Left renal pelvis (tissue), 4 donors: ENCODE results near the gene RBM47. TPM values are rescaled to one million over a fixed set of nuclear protein-coding genes. Genes with fewer than 3 reads are reported as not detected.
"Not testable (repeated sequence)": the region's sequence is repeated elsewhere in the genome, so short reads cannot be mapped to it uniquely, and the experiment has no call there.

Source experiments
- DNase-seq, 4 donors: peaks; one replicate each; pipeline ENCODE4 v3.0.0-alpha.2; 2013; ENCODE audit warnings: low read depth in 4 of 4, low spot score in 3 of 4
- polyA plus RNA-seq, 4 donors: library from polyadenylated mRNA; unstranded; fragments of 120-200 nt; gene quantifications; one replicate each; pipeline ENCODE4 v1.2.1, GENCODE V29; 2013; ENCODE audit not compliant: insufficient read length in 4 of 4

RBM47 gene
- polyA plus RNA-seq, 4 donors: 4.4 to 93.5 (median 87.3) TPM

DNA sequence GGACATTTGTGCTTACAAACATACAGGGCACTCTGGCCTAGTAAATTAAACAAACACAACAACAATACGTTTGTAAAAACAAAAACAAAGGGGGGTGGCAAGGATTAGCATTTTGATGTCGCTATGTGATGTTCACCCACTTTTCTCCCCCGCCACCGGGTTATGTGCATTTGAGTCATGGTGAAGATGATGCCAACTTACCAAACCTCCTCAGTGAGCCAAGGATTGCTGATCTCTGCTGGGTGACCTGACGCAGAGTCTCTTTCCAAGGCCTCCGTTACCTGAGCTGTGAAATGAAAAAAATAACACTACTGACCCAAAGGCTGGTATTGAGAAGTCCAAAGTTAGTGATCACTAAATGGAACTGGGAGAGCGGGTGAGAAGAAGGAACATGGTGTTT is 85.4 kb downstream of the RBM47 start:
- no peak for DNase-seq

DNA sequence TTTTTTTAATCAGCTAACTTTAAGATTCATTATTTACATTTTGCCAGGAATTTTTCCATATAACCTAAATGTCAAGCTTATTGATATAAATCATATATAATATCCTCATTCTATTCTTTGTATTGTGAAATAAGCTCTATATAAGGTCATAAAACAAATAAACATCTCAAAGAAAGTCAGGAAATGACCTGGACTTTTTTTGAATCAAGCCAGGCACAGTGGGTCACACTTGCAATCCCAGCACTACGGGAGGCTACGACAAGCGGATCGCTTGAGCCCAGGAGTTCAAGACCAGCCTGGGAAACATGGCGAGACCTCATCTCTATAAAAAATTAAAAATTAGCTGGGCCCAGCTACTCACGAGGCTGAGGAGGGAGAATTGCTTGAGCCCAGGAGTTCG is 88.9 kb downstream of the RBM47 start:
- DNase-seq: no peak

DNA sequence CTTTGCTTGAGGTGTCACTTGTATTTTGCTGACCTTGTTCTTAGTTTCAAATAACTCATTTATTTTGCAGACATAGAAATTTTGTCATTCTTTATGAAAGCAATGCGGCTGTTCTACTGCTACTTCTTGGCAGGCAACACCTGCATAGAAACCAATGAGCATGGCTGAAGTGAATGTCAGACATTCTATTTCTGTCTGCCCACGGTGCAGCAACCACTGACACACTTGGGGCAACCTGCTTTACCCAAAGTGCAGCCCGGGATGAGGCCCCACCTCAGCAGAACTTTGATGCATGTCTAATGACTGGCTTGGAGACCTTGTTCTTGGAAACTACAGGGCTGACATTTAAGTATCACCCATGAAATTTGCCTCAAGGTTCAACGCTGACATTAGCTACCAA is 93.6 kb downstream of the RBM47 start:
- no peak for DNase-seq

- DNase-seq: no peak
Measured at GRCh38 chr4:40531636-40532023, 98.0 kb downstream of the RBM47 start.

- DNase-seq: no peak
Measured at GRCh38 chr4:40530961-40531635, 98.6 kb downstream of the RBM47 start.

DNA sequence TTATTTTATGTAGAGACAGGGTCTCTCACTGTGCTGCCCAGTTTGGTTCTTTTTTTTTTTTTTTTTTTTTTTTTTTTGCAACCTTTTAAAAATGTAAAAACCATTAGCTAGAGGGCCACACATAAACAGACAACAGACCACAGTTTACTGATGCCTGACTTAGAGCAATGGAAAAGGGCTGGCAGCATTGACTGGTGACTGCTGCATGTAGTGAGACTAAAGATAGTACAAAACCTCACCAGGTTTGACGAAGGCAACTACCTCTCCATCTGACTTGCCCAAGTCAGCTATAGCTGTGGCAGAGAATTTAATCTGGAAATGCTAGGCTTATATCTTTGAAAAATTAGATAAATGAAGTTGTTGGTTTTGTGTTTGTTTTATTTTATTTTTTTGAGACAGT is 102.9 kb downstream of the RBM47 start:
- DNase-seq: no peak

GRCh38 chr4:40525752-40526598 is 103.7 kb downstream of the RBM47 start:
- DNase-seq: no peak

DNA sequence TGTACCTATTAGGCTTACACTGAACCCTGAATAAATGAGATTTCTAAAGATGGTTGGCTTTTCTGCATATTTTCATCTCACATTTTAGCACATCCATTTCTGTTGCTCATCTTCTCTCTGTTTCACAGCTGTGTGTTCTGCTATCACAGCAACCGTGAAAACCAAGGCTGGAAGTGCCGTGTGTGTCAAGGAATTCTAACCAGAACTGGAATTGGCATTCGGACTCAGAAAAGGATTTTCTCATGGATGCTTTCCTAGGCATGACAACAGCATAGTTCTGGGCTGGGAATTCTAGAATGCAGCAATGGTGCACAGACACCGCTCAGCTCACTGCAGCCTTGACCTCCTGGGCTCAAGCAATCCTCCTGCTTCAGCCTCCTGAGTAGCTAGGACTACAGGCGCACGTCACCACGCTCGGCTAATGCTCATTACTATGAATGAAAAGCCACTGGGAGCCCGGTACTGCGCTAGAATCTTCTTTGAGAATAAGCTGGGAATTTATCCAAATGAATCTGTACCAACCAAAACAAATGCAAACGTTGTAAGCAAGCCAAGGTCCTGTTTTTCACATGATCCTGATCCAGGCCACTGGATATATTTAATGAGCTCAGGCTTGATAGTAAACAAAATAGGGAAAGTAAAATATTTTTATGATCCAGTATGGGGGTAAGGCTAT is 105.2 kb downstream of the RBM47 start:
- DNase-seq: no peak

GRCh38 chr4:40523581-40523980 is 106.1 kb downstream of the RBM47 start:
- DNase-seq: no peak

DNA sequence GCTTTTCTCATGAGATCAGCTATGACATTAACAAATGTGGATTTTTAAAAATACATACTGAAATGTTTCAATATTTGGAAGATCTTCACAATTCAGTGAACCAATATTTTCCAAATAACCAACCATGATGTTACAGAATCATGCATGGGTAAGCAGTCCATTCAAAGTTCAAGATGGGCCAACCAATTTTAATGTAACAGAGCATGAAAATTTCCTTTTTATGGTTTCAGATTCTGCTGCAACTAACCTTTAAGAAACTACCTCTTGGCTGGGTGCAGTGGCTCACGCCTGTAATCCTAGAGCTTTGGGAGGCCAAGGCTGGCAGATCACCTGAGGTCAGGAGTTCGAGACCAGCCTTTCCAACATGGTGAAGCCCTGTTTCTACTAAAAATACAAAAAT is 107.7 kb downstream of the RBM47 start:
- DNase-seq: no peak

- no peak for DNase-seq
Measured at GRCh38 chr4:40520533-40520932, 109.1 kb downstream of the RBM47 start.

- not testable (repeated sequence) for DNase-seq
Measured at GRCh38 chr4:40517081-40517480, 112.6 kb downstream of the RBM47 start.

DNA sequence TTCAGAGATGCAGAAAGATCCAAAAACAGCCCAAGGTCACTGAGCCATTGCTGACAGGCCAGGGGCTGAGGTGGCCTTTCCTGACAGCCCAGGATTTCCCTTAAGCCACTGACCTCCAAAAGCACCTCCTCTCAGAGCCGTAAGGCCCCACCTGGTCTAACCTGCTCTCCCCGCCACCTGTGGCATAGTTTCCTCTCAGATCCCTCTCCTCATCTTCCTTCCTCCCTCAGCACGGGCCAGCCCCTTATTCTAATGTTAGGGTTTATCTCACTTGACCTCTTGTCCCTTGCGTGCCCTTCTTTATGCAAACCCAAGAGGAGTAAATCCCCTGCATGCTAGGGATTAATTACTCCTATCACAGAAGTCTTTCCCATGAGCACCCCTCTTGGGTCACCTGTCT is 113.0 kb downstream of the RBM47 start:
- DNase-seq: no peak

- no peak for DNase-seq
Measured at GRCh38 chr4:40515398-40516293, 114.0 kb downstream of the RBM47 start.

DNA sequence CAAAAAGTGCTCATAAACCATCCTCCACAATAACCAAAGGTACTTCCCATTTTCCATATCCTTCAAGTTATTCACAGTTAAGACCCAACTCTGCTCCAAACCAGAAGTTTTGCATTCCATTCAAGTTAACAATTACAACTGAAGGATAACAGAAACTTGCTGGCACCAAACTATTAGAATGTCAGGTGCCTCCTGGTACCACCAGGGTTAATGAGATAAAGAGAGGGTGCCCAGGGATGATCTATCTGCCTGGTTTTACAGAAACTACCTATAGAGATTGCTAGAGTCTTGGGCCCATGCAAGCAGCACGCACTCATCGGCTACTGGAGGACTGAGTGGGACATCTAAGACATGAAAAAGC is 114.6 kb downstream of the RBM47 start:
- DNase-seq: peak in 2 of 4 donors; percentile 57 to 76

DNA sequence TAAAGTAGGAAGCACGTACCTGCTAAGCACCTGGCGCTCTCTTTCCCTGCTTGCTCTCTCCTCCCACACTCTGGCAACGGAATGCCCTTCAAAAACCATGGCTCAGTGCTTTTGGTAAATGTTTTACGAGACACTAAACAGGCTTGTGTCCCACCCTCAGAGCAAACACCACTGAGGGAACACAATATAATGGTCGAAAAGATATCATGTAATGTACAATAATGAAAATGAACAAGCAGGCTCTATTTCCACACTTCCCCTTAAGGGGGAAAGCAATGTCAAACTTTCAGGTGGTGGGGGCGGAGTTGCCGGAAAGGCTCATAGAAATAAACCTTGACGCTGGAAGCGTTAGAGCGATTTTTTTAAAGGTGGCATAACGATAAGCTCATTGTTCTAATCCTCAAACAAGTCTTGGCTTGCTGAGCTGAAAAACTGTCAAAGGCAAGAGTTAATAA is 115.1 kb downstream of the RBM47 start:
- DNase-seq: peak in 2 of 4 donors; percentile 56 to 70

DNA sequence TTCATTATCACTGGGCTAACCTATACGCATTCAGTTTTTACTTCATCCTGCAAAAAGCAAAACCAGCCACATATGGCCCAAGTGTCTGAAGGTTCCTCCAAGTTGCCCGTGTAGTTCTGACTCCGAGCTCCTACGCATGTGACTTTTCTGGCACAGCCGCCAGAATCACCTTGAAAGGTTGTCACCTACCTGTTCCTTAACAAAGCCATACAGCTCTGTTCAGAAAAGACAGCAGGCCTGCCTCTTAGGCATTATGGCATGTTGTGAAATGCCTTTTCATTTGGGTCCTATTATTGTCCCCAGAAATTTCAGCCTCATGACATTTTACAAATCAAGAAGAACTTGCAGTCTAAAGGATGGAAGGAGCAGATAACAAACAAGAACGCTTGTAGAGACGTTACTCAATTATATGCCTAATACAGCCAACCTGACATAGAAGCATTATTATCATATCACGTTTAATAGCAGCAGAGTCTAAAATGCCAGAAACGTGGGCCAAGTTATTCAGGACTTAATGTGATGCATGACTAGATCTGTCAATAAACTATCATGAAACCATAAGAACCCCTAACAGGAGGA is 118.5 kb downstream of the RBM47 start:
- DNase-seq: no peak

DNA sequence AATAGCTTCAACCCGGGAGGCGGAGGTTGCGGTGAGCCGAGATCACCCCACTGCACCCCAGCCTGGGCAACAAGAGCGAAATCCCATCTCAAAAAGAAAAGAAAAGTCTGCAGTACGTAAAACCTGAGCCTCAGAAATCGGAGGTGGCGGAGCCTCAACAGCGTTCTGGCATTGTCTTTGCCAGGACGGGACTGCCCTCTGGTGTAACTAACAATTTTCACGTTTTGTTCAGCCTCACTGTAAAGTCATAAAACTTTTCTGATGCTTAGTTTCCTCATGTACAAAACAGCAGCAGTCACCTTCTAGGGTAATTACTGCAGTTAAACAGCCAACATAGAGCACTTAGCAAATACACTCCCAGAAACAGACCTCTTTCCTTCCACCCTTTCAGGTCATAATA is 121.7 kb downstream of the RBM47 start:
- no peak for DNase-seq

DNA sequence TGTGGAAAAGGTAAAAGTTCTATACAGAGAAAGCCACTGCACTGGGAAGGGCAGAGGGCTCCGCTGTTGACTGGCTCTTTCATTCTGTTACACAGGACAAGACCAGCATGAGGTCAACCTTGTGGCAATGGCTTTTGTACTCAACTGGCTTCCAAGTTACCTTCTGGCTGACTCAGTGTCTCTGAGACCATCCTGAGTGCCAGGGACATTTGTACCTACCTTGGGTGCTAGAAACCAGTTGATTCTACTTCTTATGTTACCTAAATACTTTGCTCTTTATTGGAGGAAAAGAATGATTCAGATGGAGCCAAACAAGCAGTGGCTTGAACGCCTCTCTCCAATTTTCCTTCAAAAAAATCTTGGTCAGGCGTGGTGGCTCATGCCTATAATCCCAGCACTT is 123.2 kb downstream of the RBM47 start:
- DNase-seq: no peak

DNA sequence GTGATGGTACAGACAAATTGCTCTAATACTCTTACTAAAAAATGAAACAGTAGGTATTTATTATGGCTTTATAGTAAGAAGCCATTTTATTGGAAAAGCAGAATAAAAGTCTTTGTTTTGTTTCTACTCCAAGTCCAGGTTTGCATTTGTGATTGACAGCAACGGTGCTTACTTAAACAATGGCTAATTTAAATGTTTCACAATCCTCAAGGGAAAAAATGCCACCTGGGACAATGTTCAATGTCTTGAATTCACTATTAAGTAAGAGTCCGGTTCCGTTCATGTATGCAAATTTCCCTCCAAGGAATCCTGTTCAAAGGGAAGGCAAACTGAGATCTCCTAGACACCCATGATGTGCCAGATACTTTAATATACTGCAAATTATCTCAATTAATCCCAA is 123.6 kb downstream of the RBM47 start:
- DNase-seq: no peak
